MM.1S (cell line): ENCODE results near the gene FAM78B.

Experiments
- DNase-seq: peaks from one replicate; pipeline ENCODE4 v3.0.0-alpha.2; 2015
- H2AFZ ChIP-seq: fragments of 300-600 bp; sonication (generic); 2 replicates; pipeline ENCODE4 v1.6.0; 2016; ENCODE audit warnings: antibody characterized with exemption, low read length
- H3F3A ChIP-seq: fragments of 300-600 bp; sonication (generic); 2 replicates; pipeline ENCODE4 v1.6.1; 2016; ENCODE audit warnings: mild to moderate bottlenecking, antibody characterized with exemption, low read length, moderate library complexity, mixed read lengths; ENCODE audit not compliant: insufficient read depth
- H3K27ac ChIP-seq: fragments of 300-600 bp; sonication (generic); 2 replicates; pipeline ENCODE4 v1.5.1; 2016; ENCODE audit warnings: mild to moderate bottlenecking, low read length
- H3K27me3 ChIP-seq: fragments of 300-600 bp; sonication (generic); replicated peaks from 2 replicates; pipeline ENCODE4 v1.6.0; 2016; ENCODE audit warnings: low read length; ENCODE audit not compliant: insufficient read depth
- H3K36me3 ChIP-seq: fragments of 300-600 bp; sonication (generic); replicated peaks from 2 replicates; pipeline ENCODE4 v1.6.1; 2016; ENCODE audit warnings: mild to moderate bottlenecking, low read length, mixed read lengths; ENCODE audit not compliant: insufficient read depth
- H3K4me1 ChIP-seq: fragments of 300-600 bp; sonication (generic); 2 replicates; pipeline ENCODE4 v1.6.1; 2016; ENCODE audit warnings: low read length, mixed read lengths
- H3K4me2 ChIP-seq: fragments of 300-600 bp; sonication (generic); 2 replicates; pipeline ENCODE4 v1.6.0; 2016; ENCODE audit warnings: low read depth, low read length
- H3K4me3 ChIP-seq: fragments of 300-600 bp; sonication (generic); 2 replicates; pipeline ENCODE4 v1.5.1; 2016; ENCODE audit warnings: low read length, mixed read lengths
- H3K79me2 ChIP-seq: fragments of 300-600 bp; sonication (generic); 2 replicates; pipeline ENCODE4 v1.6.1; 2016; ENCODE audit warnings: mixed run types, low read length, mixed read lengths
- H3K9ac ChIP-seq: fragments of 300-600 bp; sonication (generic); 2 replicates; pipeline ENCODE4 v1.6.1; 2016; ENCODE audit warnings: low read length, mixed read lengths
- H3K9me2 ChIP-seq: fragments of 300-600 bp; sonication (generic); replicated peaks from 2 replicates; pipeline ENCODE4 v1.6.1; 2016; ENCODE audit warnings: mild to moderate bottlenecking, low read length, mixed read lengths; ENCODE audit not compliant: insufficient read depth
- H3K9me3 ChIP-seq: fragments of 300-600 bp; sonication (generic); replicated peaks from 2 replicates; pipeline ENCODE4 v1.6.1; 2016; ENCODE audit warnings: mild to moderate bottlenecking, low read length, mixed read lengths; ENCODE audit not compliant: insufficient read depth
- H4K20me1 ChIP-seq: fragments of 300-600 bp; sonication (generic); 2 replicates; pipeline ENCODE4 v1.6.1; 2016; ENCODE audit warnings: mild to moderate bottlenecking, low read length, moderate library complexity, mixed read lengths; ENCODE audit not compliant: insufficient read depth
- EZH2 ChIP-seq: fragments of 300-600 bp; sonication (generic); optimal IDR thresholded peaks from 2 replicates; pipeline ENCODE3; 2017; ENCODE audit warnings: low read depth, mild to moderate bottlenecking, antibody characterized with exemption, low read length, mixed read lengths
- EZH2phosphoT487 ChIP-seq: fragments of 300-600 bp; sonication (generic); IDR thresholded peaks from 2 replicates; pipeline ENCODE4 v1.6.1; 2018; ENCODE audit warnings: antibody characterized with exemption, low read length
- TF ChIP-seq, protein P1 (sequence below): fragments of 300-600 bp; sonication (generic); IDR thresholded peaks from 2 replicates; pipeline ENCODE4 v1.5.1; 2016; ENCODE audit warnings: antibody characterized with exemption, low read length, mixed read lengths

The FAM78B gene

DNA sequence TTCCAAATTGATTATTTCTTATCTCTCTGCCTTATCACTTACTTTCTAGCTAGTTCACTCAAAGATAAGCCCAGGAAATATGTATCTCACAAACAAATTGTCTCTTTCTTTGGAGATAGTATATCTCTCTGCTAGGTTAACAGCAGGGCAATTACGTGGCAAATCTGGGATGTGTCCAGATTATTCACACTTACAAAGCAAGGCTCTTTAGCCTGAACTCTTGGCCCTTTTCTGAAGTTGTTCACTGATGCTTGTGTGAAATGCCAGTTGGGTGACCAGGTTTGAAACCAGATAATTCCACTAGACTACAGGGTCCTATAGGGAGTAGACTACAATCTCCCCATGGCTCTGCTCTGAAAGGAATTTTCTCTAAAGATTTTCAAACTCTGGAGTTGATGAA, 30.8 kb upstream of the FAM78B start:
- Histone ChIP-seq H3K9ac (no peak overlapping the region), H3K36me3 (no peaks in the 10 kb centered on the region), H2AFZ (no peak overlapping the region), H3K4me3 (no peak overlapping the region), H3K9me2 (no peaks in the 10 kb centered on the region; the same call in 1 of the 2 replicates), H3K27me3 (no peaks in the 10 kb centered on the region), H3K4me2 (no peak overlapping the region), H3F3A (no peaks in the 10 kb centered on the region), H4K20me1 (no peaks in the 10 kb centered on the region), H3K4me1 (no peaks in the 10 kb centered on the region), H3K27ac (no peak overlapping the region), H3K9me3 (no peaks in the 10 kb centered on the region), H3K79me2 (no peaks in the 10 kb centered on the region)
- DNase-seq = no peak
- no peak for TF ChIP-seq EZH2phosphoT487
- no peak for TF ChIP-seq EZH2
- TF ChIP-seq, protein P1, sequence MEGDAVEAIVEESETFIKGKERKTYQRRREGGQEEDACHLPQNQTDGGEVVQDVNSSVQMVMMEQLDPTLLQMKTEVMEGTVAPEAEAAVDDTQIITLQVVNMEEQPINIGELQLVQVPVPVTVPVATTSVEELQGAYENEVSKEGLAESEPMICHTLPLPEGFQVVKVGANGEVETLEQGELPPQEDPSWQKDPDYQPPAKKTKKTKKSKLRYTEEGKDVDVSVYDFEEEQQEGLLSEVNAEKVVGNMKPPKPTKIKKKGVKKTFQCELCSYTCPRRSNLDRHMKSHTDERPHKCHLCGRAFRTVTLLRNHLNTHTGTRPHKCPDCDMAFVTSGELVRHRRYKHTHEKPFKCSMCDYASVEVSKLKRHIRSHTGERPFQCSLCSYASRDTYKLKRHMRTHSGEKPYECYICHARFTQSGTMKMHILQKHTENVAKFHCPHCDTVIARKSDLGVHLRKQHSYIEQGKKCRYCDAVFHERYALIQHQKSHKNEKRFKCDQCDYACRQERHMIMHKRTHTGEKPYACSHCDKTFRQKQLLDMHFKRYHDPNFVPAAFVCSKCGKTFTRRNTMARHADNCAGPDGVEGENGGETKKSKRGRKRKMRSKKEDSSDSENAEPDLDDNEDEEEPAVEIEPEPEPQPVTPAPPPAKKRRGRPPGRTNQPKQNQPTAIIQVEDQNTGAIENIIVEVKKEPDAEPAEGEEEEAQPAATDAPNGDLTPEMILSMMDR = no peak

DNA sequence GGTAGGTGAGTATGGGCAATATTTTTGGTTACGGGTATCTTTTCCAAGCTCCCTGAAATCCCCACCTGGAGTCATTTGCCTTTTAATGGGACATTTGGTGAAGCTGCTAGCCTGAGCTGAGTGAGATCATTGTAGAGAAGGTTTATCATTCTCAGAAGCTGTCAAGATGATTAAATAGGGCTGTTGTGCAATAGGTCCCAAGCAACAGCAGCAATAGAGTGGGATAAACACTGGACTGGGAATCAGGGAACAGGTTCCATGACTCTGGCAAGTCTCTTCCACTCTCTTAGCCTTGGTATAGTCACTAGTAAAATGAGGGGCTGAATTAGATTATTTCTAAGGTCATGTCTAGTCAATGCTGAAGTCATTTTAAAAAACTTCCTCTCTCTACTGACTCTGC, 30.3 kb upstream of the FAM78B start:
- Histone ChIP-seq H3K36me3 (no peaks in the 10 kb centered on the region), H3K9me3 (no peaks in the 10 kb centered on the region), H3K27ac (no peak overlapping the region), H3F3A (no peaks in the 10 kb centered on the region), H3K79me2 (no peaks in the 10 kb centered on the region), H3K27me3 (no peaks in the 10 kb centered on the region), H2AFZ (no peak overlapping the region), H3K9me2 (no peaks in the 10 kb centered on the region; the same call in 1 of the 2 replicates), H3K4me2 (no peak overlapping the region), H3K9ac (no peak overlapping the region), H3K4me3 (no peak overlapping the region), H3K4me1 (no peaks in the 10 kb centered on the region), H4K20me1 (no peaks in the 10 kb centered on the region)
- DNase-seq = no peak
- no peak for TF ChIP-seq EZH2phosphoT487
- no peak for TF ChIP-seq EZH2
- TF ChIP-seq, protein P1 = no peak

DNA sequence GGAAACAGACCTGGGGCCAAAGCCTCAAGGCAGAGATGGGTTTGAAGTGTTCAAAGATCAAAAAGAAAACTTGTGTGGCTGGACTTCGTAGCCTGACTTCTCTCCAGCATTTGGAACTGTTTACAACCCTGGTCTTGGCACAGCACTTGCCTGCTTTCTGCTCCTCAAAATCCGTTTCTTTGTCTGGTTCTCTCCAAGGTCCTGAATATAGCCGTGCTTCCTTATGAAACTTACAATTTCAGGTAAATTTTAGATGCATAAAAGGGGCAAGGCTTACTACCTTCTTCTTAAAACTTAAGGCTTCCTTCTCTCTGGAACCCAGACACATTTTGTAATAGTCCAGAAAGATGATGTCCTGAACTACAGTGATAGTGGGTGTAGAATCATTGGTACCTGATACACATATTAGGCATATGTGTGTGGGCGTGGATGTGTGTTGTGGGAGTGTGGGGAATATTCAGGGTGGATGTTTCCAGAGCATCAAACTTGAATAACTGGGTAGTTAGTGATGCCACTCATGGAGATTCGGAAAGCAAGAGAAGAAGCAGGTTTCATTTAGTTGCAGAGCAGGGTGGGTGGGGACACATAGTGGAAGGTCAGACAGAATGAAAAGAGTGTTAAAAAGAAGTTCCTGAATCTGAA, 26.4 kb upstream of the FAM78B start:
- Histone ChIP-seq H3K9ac (no peak overlapping the region), H3K27ac (no peak overlapping the region)

More for the DNA sequence above, 26.4 kb upstream of the FAM78B start:
- H3K36me3 ChIP-seq = no peaks in the 10 kb centered on the region
- no peak overlapping the region for H3K4me3 ChIP-seq
- H3K9me2 ChIP-seq = no peaks in the 10 kb centered on the region; the same call in 1 of the 2 replicates
- TF ChIP-seq EZH2 = no peak
- TF ChIP-seq EZH2phosphoT487 = no peak
- TF ChIP-seq, protein P1 = no peak
- H2AFZ ChIP-seq = no peak overlapping the region
- H3K4me1 ChIP-seq = no peaks in the 10 kb centered on the region
- no peak for DNase-seq
- H3F3A ChIP-seq = no peaks in the 10 kb centered on the region
- H3K9me3 ChIP-seq = no peaks in the 10 kb centered on the region
- H4K20me1 ChIP-seq = no peaks in the 10 kb centered on the region
- H3K4me2 ChIP-seq = no peak overlapping the region
- H3K79me2 ChIP-seq = no peaks in the 10 kb centered on the region
- no peaks in the 10 kb centered on the region for H3K27me3 ChIP-seq
